ENCODE data around the gene KLK3.

GRCh38 chr19:50844296-50844935, 10.3 kb upstream of the KLK3 start:
- no peak for TF ChIP-seq POLR2AphosphoS5 (IDR thresholded peaks at IDR 0.05; ENCODE audit: borderline replicate concordance, low read depth, low read length)
- no peak for TF ChIP-seq EZH2 (IDR thresholded peaks at IDR 0.05)
